Measurements from ENCODE around the gene GPC1.

DNA sequence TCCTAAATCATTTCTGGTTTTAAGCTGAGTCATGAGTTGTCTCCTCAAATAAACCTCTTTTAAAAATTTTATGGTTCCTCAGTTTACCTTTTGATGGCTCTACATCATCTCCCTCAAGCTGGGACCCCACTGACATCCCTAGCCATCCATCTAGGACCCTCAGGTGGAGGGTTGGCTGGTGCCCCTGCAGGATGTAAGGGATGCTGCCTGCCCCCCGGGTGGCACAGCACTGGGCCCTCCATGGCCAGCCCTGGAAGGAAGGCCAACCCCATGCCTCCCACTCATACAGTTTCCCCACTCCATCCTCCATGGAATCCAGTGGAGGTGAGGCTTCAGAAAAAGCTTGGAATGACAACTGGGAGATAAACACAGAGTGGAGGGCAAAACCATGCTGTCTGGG lies 17.2 kb upstream of the GPC1 start:
- TF ChIP-seq ZFP3 (CRISPR knock-in tag; IDR thresholded peaks at IDR 0.05) (no peak), TCF4 (CRISPR knock-in tag; IDR thresholded peaks at IDR 0.05; ENCODE audit: borderline replicate concordance) (no peak), ESRRG (CRISPR knock-in tag; IDR thresholded peaks at IDR 0.05) (no peak), ZNF565 (CRISPR knock-in tag; conservative IDR thresholded peaks at IDR 0.05; ENCODE audit: low read depth) (no peak), PPARA (CRISPR knock-in tag; IDR thresholded peaks at IDR 0.05; ENCODE audit: borderline replicate concordance) (no peak), SNAI2 (CRISPR knock-in tag; IDR thresholded peaks at IDR 0.05) (no peak), ZC3H10 (CRISPR knock-in tag; IDR thresholded peaks at IDR 0.05) (no peak), GLIS3 (CRISPR knock-in tag; IDR thresholded peaks at IDR 0.05) (no peak), OSR1 (CRISPR knock-in tag; IDR thresholded peaks at IDR 0.05) (no peak), BACH2 (CRISPR knock-in tag; IDR thresholded peaks at IDR 0.05; ENCODE audit: borderline replicate concordance) (no peak)
- TF ChIP-seq, protein P1, sequence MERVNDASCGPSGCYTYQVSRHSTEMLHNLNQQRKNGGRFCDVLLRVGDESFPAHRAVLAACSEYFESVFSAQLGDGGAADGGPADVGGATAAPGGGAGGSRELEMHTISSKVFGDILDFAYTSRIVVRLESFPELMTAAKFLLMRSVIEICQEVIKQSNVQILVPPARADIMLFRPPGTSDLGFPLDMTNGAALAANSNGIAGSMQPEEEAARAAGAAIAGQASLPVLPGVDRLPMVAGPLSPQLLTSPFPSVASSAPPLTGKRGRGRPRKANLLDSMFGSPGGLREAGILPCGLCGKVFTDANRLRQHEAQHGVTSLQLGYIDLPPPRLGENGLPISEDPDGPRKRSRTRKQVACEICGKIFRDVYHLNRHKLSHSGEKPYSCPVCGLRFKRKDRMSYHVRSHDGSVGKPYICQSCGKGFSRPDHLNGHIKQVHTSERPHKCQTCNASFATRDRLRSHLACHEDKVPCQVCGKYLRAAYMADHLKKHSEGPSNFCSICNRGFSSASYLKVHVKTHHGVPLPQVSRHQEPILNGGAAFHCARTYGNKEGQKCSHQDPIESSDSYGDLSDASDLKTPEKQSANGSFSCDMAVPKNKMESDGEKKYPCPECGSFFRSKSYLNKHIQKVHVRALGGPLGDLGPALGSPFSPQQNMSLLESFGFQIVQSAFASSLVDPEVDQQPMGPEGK (CRISPR knock-in tag; IDR thresholded peaks at IDR 0.05; ENCODE audit: borderline replicate concordance), result no peak
- TF ChIP-seq, protein P2, sequence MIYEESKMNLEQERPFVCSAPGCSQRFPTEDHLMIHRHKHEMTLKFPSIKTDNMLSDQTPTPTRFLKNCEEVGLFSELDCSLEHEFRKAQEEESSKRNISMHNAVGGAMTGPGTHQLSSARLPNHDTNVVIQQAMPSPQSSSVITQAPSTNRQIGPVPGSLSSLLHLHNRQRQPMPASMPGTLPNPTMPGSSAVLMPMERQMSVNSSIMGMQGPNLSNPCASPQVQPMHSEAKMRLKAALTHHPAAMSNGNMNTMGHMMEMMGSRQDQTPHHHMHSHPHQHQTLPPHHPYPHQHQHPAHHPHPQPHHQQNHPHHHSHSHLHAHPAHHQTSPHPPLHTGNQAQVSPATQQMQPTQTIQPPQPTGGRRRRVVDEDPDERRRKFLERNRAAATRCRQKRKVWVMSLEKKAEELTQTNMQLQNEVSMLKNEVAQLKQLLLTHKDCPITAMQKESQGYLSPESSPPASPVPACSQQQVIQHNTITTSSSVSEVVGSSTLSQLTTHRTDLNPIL (CRISPR knock-in tag; IDR thresholded peaks at IDR 0.05; ENCODE audit: low read depth), result no peak
- TF ChIP-seq, protein P3, sequence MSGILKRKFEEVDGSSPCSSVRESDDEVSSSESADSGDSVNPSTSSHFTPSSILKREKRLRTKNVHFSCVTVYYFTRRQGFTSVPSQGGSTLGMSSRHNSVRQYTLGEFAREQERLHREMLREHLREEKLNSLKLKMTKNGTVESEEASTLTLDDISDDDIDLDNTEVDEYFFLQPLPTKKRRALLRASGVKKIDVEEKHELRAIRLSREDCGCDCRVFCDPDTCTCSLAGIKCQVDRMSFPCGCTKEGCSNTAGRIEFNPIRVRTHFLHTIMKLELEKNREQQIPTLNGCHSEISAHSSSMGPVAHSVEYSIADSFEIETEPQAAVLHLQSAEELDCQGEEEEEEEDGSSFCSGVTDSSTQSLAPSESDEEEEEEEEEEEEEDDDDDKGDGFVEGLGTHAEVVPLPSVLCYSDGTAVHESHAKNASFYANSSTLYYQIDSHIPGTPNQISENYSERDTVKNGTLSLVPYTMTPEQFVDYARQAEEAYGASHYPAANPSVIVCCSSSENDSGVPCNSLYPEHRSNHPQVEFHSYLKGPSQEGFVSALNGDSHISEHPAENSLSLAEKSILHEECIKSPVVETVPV (CRISPR knock-in tag; IDR thresholded peaks at IDR 0.05), result no peak
